C4-2B (cell line): ENCODE measurements around the gene MAP3K7.

Experiments
- ZFX ChIP-seq: fragments of 450-650 bp; IDR thresholded peaks from 2 replicates; pipeline ENCODE4 v1.6.1; 2017
- TF ChIP-seq, protein P1 (sequence below): fragments of 450-650 bp; conservative IDR thresholded peaks from 2 replicates; pipeline ENCODE4 v1.5.1; 2017; ENCODE audit warnings: mild to moderate bottlenecking

DNA sequence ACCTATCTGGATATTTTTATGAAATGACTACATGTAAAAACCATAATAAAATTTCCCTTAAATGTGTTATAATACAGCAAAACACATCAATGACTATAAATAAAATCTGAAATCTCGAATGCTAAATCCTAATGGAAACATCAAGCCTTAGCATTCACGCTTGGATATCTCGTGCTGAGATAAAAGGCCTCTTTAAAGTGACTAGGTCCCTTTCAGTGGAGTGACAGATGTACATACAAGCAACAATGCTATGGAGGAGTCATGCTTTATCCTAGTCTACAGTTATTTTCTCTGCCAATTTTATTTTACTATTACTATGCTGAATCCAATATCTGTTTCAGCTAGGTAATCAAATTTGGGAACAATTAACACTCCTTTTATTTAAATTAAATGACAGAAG is 72.4 kb downstream of the MAP3K7 start:
- TF ChIP-seq, protein P1, sequence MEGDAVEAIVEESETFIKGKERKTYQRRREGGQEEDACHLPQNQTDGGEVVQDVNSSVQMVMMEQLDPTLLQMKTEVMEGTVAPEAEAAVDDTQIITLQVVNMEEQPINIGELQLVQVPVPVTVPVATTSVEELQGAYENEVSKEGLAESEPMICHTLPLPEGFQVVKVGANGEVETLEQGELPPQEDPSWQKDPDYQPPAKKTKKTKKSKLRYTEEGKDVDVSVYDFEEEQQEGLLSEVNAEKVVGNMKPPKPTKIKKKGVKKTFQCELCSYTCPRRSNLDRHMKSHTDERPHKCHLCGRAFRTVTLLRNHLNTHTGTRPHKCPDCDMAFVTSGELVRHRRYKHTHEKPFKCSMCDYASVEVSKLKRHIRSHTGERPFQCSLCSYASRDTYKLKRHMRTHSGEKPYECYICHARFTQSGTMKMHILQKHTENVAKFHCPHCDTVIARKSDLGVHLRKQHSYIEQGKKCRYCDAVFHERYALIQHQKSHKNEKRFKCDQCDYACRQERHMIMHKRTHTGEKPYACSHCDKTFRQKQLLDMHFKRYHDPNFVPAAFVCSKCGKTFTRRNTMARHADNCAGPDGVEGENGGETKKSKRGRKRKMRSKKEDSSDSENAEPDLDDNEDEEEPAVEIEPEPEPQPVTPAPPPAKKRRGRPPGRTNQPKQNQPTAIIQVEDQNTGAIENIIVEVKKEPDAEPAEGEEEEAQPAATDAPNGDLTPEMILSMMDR: no peak
- no peak for TF ChIP-seq ZFX
